GM23338 (cell line): ENCODE measurements around the gene TFCP2.

ENCODE experiments used
- CREB1 ChIP-seq: fragments of 250-450 bp; sonication (Bioruptor Pico); IDR thresholded peaks from 2 replicates; pipeline ENCODE4 v1.5.0; 2020; ENCODE audit warnings: low read depth, mild to moderate bottlenecking, moderate library complexity
- EZH2 ChIP-seq: fragments of 200-600 bp; sonication (generic); IDR thresholded peaks from one replicate; pipeline ENCODE4 v1.8.0; 2017; ENCODE audit warnings: antibody characterized with exemption, mild to moderate bottlenecking, low read depth; ENCODE audit not compliant: unreplicated experiment
- EZH2phosphoT487 ChIP-seq: fragments of 200-600 bp; sonication (generic); IDR thresholded peaks from one replicate; pipeline ENCODE4 v1.8.1; 2018; ENCODE audit warnings: antibody characterized with exemption; ENCODE audit not compliant: unreplicated experiment
- JUNB ChIP-seq: IDR thresholded peaks from one replicate; pipeline ENCODE4 v1.6.1; 2016; ENCODE audit warnings: antibody characterized with exemption; ENCODE audit not compliant: unreplicated experiment
- NANOG ChIP-seq: IDR thresholded peaks from 2 replicates; pipeline ENCODE4 v1.6.1; 2016; ENCODE audit warnings: antibody characterized with exemption, borderline replicate concordance
- POLR2AphosphoS5 ChIP-seq: IDR thresholded peaks from 2 replicates; pipeline ENCODE4 v1.6.1; 2016; ENCODE audit warnings: antibody characterized with exemption, low read depth
- STAT1 ChIP-seq: IDR thresholded peaks from one replicate; pipeline ENCODE4 v1.6.1; 2016; ENCODE audit warnings: antibody characterized with exemption; ENCODE audit not compliant: unreplicated experiment
- ZNF114 ChIP-seq: fragments of 250-450 bp; sonication (Bioruptor Pico); IDR thresholded peaks from 2 replicates; pipeline ENCODE4 v1.5.0; 2020; ENCODE audit warnings: mild to moderate bottlenecking, moderate library complexity
- ZNF331 ChIP-seq: fragments of 250-450 bp; sonication (Bioruptor Pico); IDR thresholded peaks from 2 replicates; pipeline ENCODE4 v1.5.0; 2020; ENCODE audit warnings: low read depth, mild to moderate bottlenecking, moderate library complexity
- TF ChIP-seq, protein P1 (sequence below), 2 experiments: fragments of 200-600 bp in 1 of 2; sonication (generic) in 1 of 2; conservative IDR thresholded peaks; 2 replicates each; pipeline versions ENCODE4 v1.5.1 to v1.6.1; 2016 to 2017; ENCODE audit warnings: antibody characterized with exemption in 2 of 2, low read depth in 2 of 2, mild to moderate bottlenecking in 2 of 2, moderate library complexity in 1 of 2
- TF ChIP-seq, protein P2 (sequence below): IDR thresholded peaks from one replicate; pipeline ENCODE4 v1.6.1; 2018; ENCODE audit warnings: antibody characterized with exemption; ENCODE audit not compliant: unreplicated experiment
- TF ChIP-seq, protein P3 (sequence below): IDR thresholded peaks from 2 replicates; pipeline ENCODE4 v1.6.1; 2016; ENCODE audit warnings: antibody characterized with exemption
- TF ChIP-seq, protein P4 (sequence below): fragments of 250-450 bp; sonication (Bioruptor Pico); IDR thresholded peaks from 2 replicates; pipeline ENCODE4 v1.5.0; 2020; ENCODE audit warnings: mild to moderate bottlenecking, moderate library complexity

DNA sequence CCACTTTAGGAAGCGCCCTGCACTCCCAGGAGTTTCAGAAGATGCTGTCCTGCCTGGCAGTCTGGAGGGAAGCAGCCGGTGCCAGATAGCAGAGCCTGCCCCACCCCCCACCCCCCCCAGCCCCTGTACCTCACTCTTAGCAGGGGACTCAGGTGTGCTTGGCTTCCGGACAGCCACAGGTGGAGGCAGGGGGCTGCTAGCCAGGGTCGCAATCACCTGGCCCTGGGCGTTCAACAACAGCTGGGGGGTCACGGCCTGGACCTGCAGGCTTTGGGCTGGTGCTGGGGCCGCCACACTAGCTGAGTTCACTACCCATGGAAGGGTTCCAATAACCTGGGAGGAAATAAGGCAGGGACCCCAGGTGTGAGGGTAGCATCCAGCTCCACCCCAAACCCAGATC, 22.9 kb upstream of the TFCP2 start:
- no peak for TF ChIP-seq EZH2
- TF ChIP-seq POLR2AphosphoS5: no peak
- TF ChIP-seq, protein P1, sequence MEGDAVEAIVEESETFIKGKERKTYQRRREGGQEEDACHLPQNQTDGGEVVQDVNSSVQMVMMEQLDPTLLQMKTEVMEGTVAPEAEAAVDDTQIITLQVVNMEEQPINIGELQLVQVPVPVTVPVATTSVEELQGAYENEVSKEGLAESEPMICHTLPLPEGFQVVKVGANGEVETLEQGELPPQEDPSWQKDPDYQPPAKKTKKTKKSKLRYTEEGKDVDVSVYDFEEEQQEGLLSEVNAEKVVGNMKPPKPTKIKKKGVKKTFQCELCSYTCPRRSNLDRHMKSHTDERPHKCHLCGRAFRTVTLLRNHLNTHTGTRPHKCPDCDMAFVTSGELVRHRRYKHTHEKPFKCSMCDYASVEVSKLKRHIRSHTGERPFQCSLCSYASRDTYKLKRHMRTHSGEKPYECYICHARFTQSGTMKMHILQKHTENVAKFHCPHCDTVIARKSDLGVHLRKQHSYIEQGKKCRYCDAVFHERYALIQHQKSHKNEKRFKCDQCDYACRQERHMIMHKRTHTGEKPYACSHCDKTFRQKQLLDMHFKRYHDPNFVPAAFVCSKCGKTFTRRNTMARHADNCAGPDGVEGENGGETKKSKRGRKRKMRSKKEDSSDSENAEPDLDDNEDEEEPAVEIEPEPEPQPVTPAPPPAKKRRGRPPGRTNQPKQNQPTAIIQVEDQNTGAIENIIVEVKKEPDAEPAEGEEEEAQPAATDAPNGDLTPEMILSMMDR (conservative IDR thresholded peaks at IDR 0.05; ENCODE audit: low read depth in 2 of 2): no peak
- TF ChIP-seq, protein P2, sequence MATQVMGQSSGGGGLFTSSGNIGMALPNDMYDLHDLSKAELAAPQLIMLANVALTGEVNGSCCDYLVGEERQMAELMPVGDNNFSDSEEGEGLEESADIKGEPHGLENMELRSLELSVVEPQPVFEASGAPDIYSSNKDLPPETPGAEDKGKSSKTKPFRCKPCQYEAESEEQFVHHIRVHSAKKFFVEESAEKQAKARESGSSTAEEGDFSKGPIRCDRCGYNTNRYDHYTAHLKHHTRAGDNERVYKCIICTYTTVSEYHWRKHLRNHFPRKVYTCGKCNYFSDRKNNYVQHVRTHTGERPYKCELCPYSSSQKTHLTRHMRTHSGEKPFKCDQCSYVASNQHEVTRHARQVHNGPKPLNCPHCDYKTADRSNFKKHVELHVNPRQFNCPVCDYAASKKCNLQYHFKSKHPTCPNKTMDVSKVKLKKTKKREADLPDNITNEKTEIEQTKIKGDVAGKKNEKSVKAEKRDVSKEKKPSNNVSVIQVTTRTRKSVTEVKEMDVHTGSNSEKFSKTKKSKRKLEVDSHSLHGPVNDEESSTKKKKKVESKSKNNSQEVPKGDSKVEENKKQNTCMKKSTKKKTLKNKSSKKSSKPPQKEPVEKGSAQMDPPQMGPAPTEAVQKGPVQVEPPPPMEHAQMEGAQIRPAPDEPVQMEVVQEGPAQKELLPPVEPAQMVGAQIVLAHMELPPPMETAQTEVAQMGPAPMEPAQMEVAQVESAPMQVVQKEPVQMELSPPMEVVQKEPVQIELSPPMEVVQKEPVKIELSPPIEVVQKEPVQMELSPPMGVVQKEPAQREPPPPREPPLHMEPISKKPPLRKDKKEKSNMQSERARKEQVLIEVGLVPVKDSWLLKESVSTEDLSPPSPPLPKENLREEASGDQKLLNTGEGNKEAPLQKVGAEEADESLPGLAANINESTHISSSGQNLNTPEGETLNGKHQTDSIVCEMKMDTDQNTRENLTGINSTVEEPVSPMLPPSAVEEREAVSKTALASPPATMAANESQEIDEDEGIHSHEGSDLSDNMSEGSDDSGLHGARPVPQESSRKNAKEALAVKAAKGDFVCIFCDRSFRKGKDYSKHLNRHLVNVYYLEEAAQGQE: no peak
- TF ChIP-seq ZNF331 (CRISPR knock-in tag): no peak
- no peak for TF ChIP-seq JUNB
- no peak for TF ChIP-seq EZH2phosphoT487
- TF ChIP-seq CREB1 (CRISPR knock-in tag): no peak
- no peak for TF ChIP-seq ZNF114 (CRISPR knock-in tag)
- TF ChIP-seq NANOG: no peak
- TF ChIP-seq, protein P3, sequence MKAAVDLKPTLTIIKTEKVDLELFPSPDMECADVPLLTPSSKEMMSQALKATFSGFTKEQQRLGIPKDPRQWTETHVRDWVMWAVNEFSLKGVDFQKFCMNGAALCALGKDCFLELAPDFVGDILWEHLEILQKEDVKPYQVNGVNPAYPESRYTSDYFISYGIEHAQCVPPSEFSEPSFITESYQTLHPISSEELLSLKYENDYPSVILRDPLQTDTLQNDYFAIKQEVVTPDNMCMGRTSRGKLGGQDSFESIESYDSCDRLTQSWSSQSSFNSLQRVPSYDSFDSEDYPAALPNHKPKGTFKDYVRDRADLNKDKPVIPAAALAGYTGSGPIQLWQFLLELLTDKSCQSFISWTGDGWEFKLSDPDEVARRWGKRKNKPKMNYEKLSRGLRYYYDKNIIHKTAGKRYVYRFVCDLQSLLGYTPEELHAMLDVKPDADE: no peak
- no peak for TF ChIP-seq STAT1
- TF ChIP-seq, protein P4, sequence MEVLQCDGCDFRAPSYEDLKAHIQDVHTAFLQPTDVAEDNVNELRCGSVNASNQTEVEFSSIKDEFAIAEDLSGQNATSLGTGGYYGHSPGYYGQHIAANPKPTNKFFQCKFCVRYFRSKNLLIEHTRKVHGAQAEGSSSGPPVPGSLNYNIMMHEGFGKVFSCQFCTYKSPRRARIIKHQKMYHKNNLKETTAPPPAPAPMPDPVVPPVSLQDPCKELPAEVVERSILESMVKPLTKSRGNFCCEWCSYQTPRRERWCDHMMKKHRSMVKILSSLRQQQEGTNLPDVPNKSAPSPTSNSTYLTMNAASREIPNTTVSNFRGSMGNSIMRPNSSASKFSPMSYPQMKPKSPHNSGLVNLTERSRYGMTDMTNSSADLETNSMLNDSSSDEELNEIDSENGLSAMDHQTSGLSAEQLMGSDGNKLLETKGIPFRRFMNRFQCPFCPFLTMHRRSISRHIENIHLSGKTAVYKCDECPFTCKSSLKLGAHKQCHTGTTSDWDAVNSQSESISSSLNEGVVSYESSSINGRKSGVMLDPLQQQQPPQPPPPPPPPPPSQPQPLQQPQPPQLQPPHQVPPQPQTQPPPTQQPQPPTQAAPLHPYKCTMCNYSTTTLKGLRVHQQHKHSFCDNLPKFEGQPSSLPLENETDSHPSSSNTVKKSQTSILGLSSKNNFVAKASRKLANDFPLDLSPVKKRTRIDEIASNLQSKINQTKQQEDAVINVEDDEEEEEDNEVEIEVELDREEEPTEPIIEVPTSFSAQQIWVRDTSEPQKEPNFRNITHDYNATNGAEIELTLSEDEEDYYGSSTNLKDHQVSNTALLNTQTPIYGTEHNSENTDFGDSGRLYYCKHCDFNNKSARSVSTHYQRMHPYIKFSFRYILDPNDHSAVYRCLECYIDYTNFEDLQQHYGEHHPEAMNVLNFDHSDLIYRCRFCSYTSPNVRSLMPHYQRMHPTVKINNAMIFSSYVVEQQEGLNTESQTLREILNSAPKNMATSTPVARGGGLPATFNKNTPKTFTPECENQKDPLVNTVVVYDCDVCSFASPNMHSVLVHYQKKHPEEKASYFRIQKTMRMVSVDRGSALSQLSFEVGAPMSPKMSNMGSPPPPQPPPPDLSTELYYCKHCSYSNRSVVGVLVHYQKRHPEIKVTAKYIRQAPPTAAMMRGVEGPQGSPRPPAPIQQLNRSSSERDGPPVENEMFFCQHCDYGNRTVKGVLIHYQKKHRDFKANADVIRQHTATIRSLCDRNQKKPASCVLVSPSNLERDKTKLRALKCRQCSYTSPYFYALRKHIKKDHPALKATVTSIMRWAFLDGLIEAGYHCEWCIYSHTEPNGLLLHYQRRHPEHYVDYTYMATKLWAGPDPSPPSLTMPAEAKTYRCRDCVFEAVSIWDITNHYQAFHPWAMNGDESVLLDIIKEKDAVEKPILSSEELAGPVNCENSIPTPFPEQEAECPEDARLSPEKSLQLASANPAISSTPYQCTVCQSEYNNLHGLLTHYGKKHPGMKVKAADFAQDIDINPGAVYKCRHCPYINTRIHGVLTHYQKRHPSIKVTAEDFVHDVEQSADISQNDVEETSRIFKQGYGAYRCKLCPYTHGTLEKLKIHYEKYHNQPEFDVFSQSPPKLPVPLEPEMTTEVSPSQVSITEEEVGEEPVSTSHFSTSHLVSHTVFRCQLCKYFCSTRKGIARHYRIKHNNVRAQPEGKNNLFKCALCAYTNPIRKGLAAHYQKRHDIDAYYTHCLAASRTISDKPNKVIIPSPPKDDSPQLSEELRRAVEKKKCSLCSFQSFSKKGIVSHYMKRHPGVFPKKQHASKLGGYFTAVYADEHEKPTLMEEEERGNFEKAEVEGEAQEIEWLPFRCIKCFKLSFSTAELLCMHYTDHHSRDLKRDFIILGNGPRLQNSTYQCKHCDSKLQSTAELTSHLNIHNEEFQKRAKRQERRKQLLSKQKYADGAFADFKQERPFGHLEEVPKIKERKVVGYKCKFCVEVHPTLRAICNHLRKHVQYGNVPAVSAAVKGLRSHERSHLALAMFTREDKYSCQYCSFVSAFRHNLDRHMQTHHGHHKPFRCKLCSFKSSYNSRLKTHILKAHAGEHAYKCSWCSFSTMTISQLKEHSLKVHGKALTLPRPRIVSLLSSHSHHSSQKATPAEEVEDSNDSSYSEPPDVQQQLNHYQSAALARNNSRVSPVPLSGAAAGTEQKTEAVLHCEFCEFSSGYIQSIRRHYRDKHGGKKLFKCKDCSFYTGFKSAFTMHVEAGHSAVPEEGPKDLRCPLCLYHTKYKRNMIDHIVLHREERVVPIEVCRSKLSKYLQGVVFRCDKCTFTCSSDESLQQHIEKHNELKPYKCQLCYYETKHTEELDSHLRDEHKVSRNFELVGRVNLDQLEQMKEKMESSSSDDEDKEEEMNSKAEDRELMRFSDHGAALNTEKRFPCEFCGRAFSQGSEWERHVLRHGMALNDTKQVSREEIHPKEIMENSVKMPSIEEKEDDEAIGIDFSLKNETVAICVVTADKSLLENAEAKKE (CRISPR knock-in tag): no peak
